CD4-positive, alpha-beta T cell treated with Interleukin-17A for 1 hour (primary cell): ENCODE data around the gene DGKD.

Experiments
- DNase-seq: peaks from one replicate; pipeline ENCODE4 v3.0.0-alpha.2; 2020

Gene DGKD

DNA sequence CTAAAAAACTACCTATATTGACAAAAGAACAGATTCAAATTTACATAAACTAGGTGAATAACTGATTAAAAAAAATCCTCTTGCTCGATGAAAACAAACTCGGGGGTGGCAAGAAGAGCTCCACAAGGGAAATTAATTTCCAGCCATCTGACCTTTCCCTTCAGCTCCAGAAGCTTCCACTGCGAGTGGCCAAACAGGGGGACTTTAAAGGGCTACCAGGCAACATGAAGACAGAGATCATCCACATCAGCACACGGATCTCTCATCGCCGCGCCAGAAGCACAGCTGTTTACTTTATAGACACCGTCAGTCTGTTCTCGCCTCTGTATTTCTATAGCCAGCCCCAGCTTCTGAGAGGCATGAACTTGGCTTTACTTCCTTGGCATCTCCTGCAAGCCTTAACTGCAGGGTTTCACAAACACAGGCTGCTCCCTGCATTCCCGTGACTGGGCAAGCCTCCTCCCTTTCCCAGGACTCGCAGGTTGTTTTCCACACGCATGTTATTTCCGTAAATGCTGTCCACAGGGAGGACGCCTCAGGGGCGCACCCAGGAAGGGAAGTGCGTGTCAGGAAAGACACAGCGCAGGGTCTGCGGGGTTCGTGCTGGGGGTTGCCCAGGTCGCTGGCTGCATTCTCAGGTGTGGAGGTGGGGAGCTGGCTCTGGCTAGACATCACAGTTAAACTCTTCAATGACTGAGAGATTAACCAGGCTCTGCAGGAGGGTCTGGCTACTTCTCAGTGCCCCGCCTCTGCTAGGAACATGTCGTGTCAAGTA lies 127.3 kb downstream of the DGKD start:
- DNase-seq = no peak

DNA sequence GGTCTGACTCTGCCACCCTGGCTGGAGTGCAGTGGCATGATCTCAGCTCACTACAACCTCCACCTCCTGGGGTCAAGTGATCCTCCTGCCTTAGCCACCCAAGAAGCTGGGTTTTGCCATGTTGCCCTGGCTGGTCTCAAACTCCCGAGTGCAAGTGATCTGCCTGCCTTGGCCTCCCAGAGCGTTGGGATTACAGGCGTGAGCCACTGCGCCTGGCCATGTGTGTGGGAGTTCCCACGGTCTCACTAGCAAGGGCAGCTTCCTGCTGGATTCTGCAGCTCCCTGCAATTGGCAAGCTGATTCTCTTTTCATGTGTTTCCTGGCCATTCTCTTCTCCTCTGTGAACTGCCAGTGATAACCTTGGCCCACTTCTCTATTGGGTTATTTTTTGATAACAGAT lies 128.3 kb downstream of the DGKD start:
- no peak for DNase-seq

DNA sequence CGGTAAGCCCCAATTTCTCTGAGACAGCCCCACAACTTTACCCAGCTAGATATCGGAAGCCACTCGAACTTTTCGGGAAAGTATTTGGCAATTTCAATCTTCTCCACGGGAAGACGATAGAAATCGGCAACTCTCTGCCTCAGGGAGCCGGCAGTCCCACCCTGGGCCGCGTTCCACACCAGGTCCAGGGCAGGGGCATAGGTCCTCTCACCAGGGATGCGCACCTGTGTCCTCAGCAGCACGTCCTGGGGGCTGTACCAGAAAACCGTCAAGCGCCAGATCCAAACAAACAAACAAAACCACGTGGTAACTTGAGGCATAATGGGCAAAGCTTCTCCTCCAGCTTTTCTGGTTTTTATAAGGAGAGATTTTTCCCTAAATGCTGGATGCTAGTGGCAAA lies 131.4 kb downstream of the DGKD start:
- DNase-seq = no peak

DNA sequence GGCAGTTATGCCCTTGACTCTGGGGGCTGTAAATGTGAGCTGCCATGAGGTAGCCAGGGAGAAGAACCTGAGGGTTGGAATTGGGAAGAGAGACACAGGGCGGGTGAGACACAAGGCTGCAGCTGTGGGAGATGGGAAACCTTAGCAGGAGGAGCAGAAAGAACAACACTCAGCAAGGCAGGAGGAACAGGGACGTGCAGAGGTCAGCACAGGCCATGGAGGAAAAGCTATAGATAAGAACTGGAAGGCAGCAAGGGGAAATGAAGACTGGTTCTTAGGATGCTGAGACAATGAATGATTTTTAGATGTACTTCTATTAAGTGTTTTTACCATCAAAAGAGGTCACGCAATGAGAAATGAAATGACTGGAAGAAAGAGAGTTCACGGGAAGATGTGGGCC lies 132.1 kb downstream of the DGKD start:
- no peak for DNase-seq

DNA sequence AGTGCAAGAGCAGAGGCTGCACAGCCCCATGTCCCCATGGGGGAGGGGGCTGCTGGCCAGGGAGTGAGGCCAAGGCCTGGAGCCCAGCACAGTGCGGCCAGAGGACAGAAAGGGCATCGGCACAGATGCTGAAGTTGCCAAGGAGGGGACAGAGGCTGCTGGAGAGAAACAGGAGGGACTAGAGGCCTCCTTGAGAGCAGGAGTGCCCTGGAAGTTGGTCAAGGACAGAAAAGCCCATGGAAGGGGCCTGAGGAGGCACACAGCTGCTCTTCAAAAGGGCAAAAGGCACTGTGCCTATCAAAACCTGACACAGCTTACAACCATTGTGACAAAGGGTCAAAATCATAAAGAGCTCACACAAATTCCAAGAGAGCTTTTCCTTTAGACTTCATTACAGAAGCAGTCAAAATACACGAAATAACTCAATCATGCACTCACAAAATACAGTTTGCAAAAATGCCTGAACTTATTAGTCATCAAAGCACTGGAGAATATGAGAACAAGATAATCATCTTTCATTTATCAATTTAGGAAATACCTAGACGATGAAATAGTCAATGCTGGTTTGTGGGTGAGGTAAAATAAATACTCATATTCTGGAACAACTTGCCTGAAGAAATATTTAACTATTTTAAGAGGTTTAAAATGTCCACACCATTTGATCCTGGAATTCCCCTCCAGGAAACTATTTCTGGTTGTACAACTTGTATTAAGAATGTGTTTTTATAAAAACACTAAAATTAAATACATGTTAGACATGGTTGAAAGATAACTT lies 132.7 kb downstream of the DGKD start:
- DNase-seq = no peak

DNA sequence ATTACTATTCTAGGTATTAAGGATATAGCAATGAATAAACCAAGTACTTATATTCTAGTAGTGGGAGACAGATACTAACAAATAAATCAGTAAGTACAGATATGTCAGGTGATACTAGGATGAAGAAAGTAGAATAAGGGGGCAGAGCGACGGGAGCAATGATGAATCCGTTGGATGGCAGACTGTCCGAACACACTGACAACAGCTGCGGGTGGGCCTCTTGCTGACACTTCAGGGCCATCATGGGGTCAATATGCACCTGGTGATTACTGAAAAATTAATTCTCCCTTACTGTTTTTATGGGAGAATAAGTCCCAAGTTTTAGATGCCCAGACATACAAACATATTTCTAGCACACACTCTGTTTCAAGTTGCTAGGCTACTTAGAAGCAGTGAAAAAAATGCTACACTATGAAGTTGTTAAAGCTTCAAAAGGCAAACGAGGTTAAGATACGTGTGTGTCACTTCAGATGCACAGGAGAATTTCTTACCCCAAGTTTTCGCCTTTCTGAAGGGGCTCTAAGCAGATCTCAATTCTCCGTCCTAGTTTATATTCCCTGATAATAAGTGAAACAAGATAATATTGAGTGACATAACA lies 133.6 kb downstream of the DGKD start:
- DNase-seq = no peak

DNA sequence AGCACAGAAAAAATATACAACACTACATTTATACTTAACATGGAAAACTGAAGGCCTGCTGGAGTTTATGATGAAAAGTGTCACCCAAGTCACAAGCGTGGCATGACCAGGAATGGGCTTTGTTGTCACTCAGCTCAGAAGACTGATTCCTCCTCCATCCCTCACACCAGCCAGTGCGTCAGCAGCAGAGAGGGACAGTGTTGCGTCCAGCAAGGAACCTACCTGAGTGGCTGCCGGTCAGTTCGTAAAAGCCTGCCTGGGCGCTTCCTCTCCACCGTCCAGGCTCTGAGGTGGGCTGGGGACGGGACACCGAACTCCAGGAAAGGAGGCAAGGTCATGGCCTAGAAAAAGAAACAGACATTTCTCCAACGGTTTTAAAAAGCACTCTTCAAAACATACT lies 134.8 kb downstream of the DGKD start:
- DNase-seq = no peak

DNA sequence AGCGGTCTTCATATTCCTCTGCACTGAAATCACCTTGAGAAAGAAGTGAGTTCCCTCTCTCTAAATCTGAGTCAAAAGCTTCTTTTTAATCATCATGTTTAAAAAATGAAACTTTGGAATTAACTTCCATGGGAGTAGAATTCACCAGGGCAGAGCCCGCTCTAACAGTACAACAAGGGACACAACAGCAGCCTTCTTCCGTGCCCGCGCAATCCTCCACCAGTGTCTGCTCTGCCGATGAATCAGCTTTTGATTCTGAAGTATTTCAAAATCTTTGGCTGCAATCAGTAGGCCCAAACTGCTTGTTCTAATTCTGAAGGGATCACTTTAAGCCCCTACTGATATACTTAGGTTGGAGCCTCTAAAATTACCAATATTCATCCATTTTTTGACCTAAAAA lies 135.4 kb downstream of the DGKD start:
- no peak for DNase-seq

DNA sequence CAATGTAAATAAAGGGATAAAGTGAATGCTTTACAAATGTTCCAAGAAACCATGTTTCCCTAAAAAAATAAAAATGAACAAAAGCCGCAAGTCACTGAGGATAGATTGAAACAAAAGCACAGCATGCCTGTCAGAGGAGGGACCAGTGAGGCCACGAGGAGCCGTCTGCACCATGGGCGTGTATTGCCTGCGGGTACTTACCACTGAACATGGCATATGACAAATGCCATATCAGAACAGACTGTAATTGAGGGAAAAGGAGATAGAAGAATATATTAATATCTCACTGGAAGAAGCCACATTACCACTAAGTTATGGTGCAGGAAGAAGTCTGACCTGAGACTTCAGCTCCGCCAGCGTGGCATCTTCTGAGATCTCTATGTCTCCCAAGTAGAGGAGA lies 136.5 kb downstream of the DGKD start:
- no peak for DNase-seq

DNA sequence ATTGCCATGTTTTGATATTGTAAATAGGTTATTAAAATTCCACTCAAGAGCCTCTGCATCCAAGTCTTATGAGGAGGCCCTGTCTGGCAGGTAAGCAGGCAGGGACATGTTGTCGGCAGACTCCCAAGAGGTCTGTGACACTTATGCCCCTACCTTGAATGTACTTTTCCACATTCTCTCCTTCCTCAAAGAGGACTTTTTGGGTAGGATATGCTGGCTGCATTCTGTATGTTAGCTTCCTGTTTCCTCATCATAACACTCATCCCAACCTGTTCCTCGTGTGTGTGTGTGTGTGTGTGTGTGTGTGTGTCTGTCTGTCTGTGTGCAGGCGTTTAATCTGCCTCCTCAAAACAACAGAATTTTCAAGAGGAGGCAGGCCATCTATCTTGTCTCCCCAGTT lies 137.0 kb downstream of the DGKD start:
- DNase-seq = no peak

DNA sequence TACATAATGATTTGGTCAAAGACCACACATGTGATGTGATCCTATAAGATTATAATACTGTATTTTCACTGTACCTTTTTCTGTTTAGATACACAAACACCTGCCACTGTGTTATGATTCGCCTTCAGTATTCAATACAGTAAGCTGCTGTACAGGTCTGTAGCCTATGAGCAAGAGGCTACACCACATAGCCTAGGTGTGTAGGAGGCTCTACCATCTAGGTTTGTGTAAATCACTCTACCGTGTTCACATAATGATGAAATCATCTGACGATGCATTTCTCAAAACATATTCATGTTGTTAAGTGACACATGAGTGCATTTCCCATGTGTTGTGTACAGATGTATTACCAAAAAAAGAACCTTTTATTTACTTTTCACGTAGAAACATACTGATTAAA lies 137.8 kb downstream of the DGKD start:
- no peak for DNase-seq

DNA sequence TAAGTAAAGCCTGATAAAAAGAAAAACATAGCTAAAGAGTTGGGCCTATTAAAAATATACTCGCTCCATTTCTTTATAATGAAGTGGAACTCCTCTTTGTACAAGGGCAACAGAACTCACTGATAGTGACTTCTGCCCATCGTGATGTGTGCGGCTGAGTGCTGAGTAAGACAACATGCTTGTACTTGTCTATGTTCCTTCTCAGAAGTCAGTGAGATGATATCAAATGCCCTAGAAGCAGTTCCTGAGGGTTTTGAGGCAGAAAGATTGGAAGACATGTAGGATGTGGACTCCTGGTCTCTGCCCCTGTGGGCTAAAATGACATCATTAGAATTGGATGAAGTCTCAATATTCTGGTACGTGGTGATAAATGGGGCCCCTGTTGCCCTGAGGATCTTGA lies 138.5 kb downstream of the DGKD start:
- DNase-seq = no peak

DNA sequence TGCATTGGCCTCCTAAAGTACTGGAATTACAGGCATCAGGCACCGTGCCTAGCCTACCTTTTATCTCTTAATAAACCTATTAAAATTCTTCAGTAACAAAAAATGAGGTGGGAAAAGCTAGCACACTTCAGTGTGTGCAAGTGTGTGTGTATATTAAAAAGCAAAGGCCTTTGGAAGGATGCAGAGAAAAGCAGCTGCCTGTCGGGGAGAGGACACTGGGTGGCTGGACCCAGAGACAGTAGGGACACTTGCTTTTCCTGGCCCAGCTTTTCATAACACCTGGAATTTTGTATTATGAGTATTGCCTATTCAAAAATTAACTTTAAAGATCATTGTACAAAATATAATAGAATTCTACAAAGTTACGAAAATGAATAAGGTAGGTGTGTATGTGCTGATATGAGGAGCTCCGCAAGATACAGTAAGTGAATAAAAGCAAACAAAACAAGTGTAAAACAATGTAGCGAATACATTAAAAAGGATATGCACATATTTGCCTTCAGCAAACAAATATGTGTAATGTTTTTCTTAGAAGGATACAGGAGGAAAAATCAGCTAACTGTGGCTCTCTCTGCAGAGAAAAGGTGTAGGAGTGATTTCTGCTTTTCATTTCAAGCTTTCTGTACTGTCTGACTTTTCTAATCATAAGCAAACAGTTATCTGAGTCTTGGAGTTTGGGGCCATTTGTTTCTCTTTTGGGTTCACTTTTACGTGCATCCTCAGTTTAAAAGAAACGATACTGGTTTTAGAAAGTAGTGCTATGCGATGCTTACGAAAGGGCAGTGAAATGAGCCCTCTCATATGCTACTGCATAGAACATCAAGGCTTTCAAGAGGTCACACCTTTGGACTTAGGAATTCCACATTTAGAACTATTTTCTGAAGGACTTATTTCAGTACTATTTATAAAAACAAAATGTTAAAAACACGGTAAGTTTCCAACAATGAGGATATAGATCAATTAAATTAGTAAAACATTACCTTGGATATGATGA lies 141.5 kb downstream of the DGKD start:
- DNase-seq = no peak

DNA sequence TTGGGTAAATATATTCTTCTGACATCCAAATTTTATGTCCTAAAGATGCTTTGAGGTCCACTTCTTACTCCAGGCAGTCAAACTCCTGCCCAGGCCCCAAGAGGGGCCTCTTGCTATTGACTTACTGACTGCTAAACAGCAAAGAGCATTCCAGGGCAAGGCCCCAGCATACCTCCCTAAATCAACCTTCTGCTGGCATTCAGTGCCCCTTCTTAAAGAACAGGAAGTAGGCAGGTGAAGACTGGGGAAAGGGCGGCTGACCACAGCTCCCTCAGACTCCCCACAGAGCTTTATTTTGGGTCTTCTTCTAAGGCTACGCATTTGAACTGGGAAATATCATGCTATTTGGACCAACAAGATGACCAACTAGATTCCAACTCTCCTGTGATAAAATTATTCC lies 143.4 kb downstream of the DGKD start:
- no peak for DNase-seq

DNA sequence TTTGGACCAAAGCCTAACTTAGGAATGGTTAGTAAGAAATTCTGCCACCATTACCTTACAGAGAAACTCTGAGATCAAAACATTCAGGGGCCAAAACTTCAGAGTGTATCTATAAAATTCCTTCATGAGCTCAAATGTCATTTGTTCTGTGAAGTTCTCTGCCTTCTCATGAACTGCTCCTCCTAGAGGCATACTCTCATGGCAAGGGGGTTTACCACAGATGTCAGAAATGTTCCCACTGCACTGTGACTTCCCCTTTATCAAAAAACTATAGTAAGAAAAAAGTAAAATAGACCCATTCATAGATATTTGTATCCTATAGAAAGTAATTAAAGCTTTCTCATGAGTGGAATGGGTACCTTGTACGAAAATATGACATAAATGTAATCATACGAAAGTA lies 143.8 kb downstream of the DGKD start:
- no peak for DNase-seq

DNA sequence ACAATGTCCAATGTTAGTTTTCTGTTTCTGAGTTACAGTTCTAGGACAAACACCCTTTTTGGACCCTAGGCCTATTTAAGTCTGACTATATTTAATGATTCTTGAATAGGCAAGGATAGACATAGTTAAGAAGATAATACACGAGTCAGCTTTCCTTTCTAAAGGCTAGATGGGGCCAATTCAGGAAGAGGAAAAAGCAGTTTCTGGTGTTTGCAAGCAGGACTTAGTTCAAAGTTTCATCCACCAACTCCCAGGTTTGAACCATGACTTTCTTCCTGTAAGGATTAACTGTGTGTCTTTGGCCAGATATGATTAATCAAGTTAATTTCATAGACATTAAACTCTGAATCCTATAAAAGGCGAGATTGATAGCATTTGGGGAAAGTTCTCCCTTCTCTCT lies 145.6 kb downstream of the DGKD start:
- DNase-seq = no peak

DNA sequence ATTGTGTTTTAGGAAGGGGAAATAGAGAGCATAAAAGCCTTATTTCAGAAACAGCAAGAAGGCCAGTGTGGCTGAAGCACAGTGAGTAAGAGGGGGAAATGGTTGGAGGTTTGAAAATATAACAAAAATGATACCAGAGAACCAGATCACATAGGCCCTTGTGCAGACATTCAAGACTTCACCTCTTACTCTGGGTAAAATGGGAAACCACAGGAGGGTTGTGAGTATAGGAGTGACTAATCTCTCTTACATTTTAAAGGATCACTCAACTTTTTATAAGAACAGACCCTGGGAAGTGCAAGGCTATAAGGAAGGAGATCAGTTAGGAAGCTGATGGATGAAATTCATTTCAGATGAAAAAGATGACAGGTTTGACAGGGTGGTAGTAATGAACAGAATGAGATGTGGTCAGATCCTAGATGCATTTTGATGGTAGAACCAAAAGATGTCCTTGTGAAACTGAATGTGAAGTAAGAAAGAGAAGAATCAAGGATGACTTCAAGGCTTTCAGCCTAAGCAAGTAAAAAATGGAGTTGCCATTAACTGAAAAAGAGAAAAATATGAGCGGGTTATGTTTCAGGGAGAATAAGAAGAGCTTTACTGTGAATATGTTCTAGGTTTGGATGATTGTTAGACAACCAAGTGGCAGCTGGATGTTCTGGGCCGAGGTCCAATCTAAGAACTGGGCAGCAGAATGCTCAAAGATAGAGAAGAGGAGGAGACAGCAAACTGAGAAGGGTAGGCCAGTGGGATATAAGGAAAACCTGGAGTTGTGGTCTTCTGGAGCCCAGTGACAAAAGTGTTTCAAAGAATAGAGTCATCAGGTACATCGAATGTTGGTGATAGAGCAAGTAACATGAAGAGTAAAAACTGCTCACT lies 147.1 kb downstream of the DGKD start:
- no peak for DNase-seq

DNA sequence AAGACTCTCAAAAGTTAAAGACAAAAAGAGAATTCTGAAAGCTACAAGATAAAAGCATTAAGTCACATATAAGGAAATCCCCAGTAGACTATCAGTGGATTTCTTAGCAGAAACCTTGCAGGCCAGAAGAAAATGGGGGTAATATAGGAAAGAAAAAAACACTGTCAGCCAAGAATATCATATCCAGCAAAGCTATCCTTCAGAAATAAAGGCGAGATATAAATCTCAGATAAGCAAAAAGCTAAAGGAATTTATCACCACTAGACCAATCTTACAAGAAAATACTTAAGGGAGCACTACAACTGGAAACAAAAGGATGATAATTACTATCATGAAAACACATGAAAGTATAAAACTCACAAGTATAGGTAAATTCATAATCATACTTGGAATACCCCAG lies 149.2 kb downstream of the DGKD start:
- no peak for DNase-seq

DNA sequence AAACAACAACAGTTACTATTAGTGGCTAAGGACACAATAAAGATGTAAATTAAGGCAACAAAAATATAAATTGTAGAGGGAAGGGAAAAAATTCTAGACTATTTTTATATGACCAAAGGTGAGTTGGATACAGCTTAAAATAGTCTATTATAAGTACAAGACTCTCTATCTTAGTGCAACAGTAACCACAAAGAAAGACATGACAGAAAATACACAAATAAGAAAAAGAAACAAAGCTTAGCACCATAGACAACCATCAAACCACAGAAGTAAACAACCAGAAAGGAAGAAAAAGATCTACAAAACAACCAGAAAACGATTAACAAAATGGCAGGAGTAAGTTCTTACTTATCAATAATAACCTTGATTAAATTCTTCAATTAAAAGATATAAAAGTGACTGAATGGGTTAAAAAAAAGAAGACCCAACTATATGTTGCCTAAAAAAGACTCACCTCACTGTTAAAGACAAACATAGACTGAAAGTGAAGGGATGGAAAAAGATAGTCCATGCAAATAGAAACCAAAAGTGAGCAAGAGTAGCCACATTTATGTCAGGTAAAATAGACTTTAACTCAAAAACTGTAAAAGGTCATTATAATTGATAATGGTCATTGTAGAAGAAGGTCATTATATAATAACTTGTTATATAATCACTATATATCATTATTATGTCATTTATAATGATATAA lies 149.8 kb downstream of the DGKD start:
- DNase-seq = no peak

DNA sequence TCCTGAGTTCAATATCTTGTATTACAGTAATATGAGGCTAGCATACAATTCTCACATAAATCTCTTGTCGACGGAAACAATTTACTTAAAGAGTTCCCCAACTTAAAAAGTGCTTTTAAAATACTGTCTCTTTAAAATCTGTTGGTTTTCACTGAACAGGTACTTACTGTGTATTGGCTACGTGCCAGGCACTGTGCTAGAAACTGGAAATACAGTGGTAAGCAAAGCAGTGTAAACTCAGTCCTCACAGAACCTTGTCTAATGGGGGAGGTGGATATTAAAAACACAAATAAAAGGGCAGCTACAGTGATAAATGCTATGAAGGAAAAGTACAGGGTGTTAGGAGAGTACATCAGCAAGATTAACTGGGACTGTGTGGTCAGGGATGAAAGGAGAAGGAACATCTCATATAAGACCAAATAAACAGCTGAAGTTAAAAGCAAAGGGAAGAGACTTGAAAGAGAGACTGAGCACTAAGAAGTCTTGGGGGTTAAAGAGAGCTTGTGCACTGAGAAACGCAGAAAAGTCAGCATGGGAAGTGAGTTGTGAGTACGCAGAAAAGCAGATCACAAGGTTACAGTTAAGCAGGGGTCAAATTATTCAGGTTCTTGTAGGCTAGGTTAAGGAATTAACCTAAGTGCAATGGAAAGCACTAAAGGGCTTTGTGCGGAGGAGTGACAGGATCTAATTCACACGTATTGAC lies 159.8 kb downstream of the DGKD start:
- DNase-seq = no peak
